Thyroid gland (tissue), 4 donors: ENCODE results near the gene GOPC. TPM values are rescaled to one million over a fixed set of nuclear protein-coding genes. Genes with fewer than 3 reads are reported as not detected.

ENCODE experiments used
- DNase-seq, 2 donors: peaks; one replicate each; pipeline ENCODE4 v3.0.0-alpha.2; 2019
- H3K27ac ChIP-seq, 3 donors: fragments of 200-600 bp; sonication (generic); 1 replicate in 2 of 3; 2 replicates in 1 of 3; pipeline ENCODE4 v1.5.1; 2016 to 2019; ENCODE audit warnings: mild to moderate bottlenecking in 1 of 3, moderate library complexity in 1 of 3
- H3K27me3 ChIP-seq: fragments of 200-600 bp; sonication (generic); one replicate; pipeline ENCODE4 v1.5.1; 2019
- H3K36me3 ChIP-seq, 2 donors: fragments of 200-600 bp; sonication (generic); one replicate each; pipeline ENCODE4 v1.5.1; 2016 to 2019
- H3K4me1 ChIP-seq, 2 donors: fragments of 200-600 bp; sonication (generic); one replicate each; pipeline ENCODE4 v1.5.1; 2017 to 2019
- H3K4me3 ChIP-seq, 3 donors: fragments of 200-600 bp; sonication (generic); replicated peaks in 1 of 3; 1 replicate in 2 of 3; 2 replicates in 1 of 3; pipeline ENCODE4 v1.5.1; 2016; ENCODE audit warnings: mild to moderate bottlenecking in 1 of 3
- H3K9me3 ChIP-seq: fragments of 200-600 bp; sonication (generic); one replicate; pipeline ENCODE4 v1.5.1; 2017
- POLR2A ChIP-seq, 2 donors: fragments of 450-650 bp; IDR thresholded peaks; one replicate each; pipeline ENCODE4 v1.6.1; 2017; ENCODE audit warnings: antibody characterized with exemption in 2 of 2, mild to moderate bottlenecking in 2 of 2, moderate library complexity in 1 of 2
- WGBS, 2 donors: methylation state at CpG; one replicate each; pipeline ENCODE4 v1.1.5; 2017; 5-methylcytosine and 5-hydroxymethylcytosine counted together
- intact Hi-C: fragments of 100-400 bp; cut with DNase I; formaldehyde crosslinking; loops from one replicate; pipeline ENCODE4 v1.15.1; 2023
- total RNA-seq, 4 donors: library from RNA; depleted of rRNA; stranded (reverse); fragments of >200 nt; gene quantifications; one replicate each; pipeline ENCODE4 v1.2.3, GENCODE V29; 2016
- TF ChIP-seq, protein P1 (sequence below), 6 experiments: fragments of 200-600 bp in 3 of 6; fragments of 450-650 bp in 3 of 6; sonication (generic) in 3 of 6; IDR thresholded peaks; one replicate each; pipeline ENCODE4 v1.5.1; 2016 to 2019; ENCODE audit warnings: antibody characterized with exemption in 6 of 6, mild to moderate bottlenecking in 2 of 6, inconsistent platforms in 1 of 6, moderate library complexity in 1 of 6

The GOPC gene
- total RNA-seq, 4 donors from 2014 or later = 37.9 to 49.5 (median 41.7) TPM

DNA sequence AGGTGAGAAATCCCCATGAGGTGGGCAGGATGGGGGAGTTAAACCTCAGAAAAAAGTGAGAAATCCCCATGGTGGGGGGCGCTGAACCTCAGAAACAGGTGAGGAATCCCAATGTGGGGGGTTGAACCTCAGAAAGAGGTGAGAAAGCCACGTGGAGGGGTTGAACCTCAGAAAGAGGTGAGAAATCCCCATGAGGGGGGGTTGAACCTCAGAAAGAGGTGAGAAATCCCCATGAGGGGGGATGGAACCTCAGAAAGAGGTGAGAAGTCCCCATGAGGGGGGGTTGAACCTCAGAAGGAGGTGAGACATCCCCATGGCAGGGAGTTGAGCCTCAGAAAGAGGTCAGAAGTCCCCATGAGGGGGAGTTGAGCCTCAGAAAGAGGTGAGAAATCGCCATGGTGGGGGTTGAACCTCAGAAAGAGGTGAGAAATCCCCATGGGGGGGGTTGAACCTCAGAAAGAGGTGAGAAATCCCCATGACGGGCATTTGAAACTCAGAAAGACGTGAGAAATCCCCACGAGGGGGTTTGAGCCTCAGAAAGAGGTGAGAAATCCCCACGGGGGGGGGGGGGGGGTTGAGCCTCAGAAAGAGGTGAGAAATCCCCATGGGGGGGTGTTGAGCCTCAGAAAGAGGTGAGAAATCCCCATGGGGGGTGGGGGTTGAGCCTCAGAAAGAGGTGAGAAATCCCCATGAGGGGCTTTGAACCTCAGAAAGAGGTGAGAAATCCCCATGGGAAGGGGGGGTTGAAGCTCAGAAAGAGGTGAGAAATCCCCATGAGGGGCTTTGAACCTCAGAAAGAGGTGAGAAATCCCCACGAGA is 14.3 kb upstream of the GOPC start:
- Histone ChIP-seq H3K4me3 (no peak overlapping the region), H3K9me3 (no peaks in the 10 kb centered on the region), H3K27ac (no peak overlapping the region), H3K36me3 (no peaks in the 10 kb centered on the region), H3K27me3 (no peaks in the 10 kb centered on the region), H3K4me1 (no peaks in the 10 kb centered on the region)
- TF ChIP-seq, protein P1, sequence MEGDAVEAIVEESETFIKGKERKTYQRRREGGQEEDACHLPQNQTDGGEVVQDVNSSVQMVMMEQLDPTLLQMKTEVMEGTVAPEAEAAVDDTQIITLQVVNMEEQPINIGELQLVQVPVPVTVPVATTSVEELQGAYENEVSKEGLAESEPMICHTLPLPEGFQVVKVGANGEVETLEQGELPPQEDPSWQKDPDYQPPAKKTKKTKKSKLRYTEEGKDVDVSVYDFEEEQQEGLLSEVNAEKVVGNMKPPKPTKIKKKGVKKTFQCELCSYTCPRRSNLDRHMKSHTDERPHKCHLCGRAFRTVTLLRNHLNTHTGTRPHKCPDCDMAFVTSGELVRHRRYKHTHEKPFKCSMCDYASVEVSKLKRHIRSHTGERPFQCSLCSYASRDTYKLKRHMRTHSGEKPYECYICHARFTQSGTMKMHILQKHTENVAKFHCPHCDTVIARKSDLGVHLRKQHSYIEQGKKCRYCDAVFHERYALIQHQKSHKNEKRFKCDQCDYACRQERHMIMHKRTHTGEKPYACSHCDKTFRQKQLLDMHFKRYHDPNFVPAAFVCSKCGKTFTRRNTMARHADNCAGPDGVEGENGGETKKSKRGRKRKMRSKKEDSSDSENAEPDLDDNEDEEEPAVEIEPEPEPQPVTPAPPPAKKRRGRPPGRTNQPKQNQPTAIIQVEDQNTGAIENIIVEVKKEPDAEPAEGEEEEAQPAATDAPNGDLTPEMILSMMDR (IDR thresholded peaks at IDR 0.05) = no peak
- no peak for TF ChIP-seq POLR2A (IDR thresholded peaks at IDR 0.05)
- DNase-seq = no peak
- 84 to 87% methylated on average over 8 of the region's 8 CpGs for WGBS, 2 donors
- intact Hi-C loops = no loop called here

DNA sequence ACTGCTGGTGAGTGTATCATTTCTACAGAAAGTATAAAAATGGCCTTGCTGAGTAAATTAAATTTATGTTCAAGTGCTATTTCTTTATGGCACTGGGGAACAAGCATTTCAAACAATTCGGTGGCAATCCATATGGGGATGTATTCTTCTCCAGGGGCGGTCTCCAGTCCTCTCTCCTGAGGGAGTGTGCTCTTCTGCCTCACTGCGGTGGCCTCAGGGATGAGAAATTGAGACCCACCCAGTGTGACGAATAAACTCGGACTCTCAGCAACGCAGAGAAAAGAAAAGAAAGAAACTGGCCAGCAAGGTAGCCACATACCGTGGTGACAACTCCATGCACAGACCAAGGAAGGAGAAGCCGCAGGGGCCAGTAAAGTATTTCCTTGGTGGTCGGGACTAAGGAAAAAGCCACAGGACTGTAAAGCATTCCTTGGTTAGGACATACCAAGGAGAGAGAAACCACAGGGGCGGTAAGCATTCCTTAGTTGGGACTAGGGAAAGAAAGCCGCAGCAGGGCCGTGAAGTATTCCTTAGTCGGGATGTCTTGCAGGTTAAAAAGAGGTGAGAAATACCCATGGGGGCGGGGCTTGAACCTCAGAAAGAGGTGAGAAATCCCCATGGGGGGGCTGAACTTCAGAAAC is 13.6 kb upstream of the GOPC start:
- Histone ChIP-seq H3K4me3 (no peak overlapping the region), H3K27ac (no peak overlapping the region), H3K36me3 (no peaks in the 10 kb centered on the region), H3K9me3 (no peaks in the 10 kb centered on the region), H3K4me1 (no peaks in the 10 kb centered on the region), H3K27me3 (no peaks in the 10 kb centered on the region)
- intact Hi-C loops = no loop called here
- DNase-seq = no peak
- 92 to 93% methylated on average over 14 of the region's 14 CpGs for WGBS, 2 donors
- TF ChIP-seq, protein P1 (IDR thresholded peaks at IDR 0.05) = no peak
- TF ChIP-seq POLR2A (IDR thresholded peaks at IDR 0.05) = no peak

DNA sequence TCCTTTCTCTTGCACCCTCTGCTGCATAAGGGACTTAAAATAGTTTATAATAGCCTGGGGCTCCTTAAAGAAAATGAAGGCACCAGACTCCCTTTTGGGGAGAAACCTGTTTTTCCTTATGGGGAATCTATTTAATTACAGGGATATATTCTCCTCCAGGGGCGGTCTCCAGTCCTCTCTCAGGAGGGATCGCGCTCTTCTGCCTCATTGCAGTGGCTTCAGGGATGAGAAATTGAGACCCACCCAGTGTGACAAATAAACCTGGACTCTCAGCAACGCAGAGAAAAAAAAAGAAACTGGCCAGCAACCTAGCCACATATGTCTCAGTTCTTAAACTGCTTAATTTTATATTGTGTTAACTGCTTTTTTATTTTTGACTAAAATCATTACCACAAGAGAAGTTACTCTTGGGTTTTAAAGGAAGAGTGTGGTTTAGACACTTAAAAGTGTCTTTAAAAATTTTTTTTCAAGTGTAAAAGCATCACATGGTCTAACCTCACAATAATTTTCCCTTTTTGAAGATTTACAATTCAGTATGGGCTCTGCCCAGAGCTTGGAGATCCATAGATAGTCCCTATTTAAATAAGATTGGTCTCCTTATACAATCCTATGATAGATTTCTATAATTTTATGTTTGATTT is 11.7 kb upstream of the GOPC start:
- H3K4me3 ChIP-seq = no peak overlapping the region
- no peaks in the 10 kb centered on the region for H3K4me1 ChIP-seq
- no peak for DNase-seq
- intact Hi-C loops = no loop called here
- TF ChIP-seq, protein P1 (IDR thresholded peaks at IDR 0.05) = no peak
- no peak for TF ChIP-seq POLR2A (IDR thresholded peaks at IDR 0.05)
- no peaks in the 10 kb centered on the region for H3K9me3 ChIP-seq
- H3K27ac ChIP-seq = no peak overlapping the region
- WGBS, 2 donors = 61 to 65% methylated on average over 4 of the region's 4 CpGs
- no peaks in the 10 kb centered on the region for H3K36me3 ChIP-seq
- H3K27me3 ChIP-seq = no peaks in the 10 kb centered on the region

DNA sequence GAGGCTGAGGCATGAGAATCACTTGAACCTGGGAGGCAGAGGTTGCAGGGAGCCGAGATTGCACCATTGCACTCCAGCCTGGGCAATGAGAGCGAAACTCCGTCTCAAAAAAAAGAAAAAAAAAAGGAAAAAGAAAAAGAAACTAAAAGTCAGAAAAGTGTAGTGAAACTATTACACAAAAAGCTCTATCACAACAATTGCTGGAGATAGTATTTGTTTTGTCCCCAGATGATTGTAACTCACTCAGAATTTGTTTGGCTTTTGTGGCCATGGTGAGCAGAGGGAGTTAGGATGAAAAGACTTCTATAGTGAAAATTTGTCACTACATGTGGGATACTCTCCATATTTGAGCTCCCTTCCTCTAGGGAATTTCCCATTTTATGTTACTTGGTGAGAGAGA is 5.2 kb upstream of the GOPC start:
- Histone ChIP-seq H3K9me3 (no peaks in the 10 kb centered on the region), H3K36me3 (no peaks in the 10 kb centered on the region), H3K4me3 (no peak overlapping the region), H3K4me1 (no peaks in the 10 kb centered on the region), H3K27me3 (no peaks in the 10 kb centered on the region), H3K27ac (no peak overlapping the region)
- DNase-seq = no peak
- intact Hi-C loops = loop anchor here (5.0 to 10.0 kb wide), 2 partner anchors 155 to 263 kb away; no protein-coding TSS in a partner anchor
- TF ChIP-seq, protein P1 (IDR thresholded peaks at IDR 0.05) = no peak
- TF ChIP-seq POLR2A (IDR thresholded peaks at IDR 0.05) = no peak
- 81% methylated on average over 3 of the region's 3 CpGs for WGBS, 2 donors
